ENCODE results near the gene OSBPL7.

- TF ChIP-seq EZH2 (IDR thresholded peaks at IDR 0.05) = no peak
- no peak for TF ChIP-seq POLR2AphosphoS5 (IDR thresholded peaks at IDR 0.05; ENCODE audit: borderline replicate concordance, low read depth, low read length)
- TF ChIP-seq FOXP2 (optimal IDR thresholded peaks at IDR 0.05; ENCODE audit: control extremely low read depth, extremely low read length, insufficient read depth) = no peak
Measured at GRCh38 chr17:47781397-47781796, 40.2 kb downstream of the OSBPL7 start.

All from SK-N-MC (cell line).